HCT116 (cell line): ENCODE measurements around the gene DDT.

Experiments used
- CTCF ChIP-seq, 3 experiments: fragments of 200-600 bp in 1 of 3; sonication (generic) in 1 of 3; IDR thresholded peaks in 2 of 3; conservative IDR thresholded peaks in 1 of 3; 2 replicates each; pipeline ENCODE4 v1.5.1; 2012 to 2017; ENCODE audit warnings: low read depth in 2 of 3, low read length in 2 of 3, antibody characterized with exemption in 1 of 3, borderline replicate concordance in 1 of 3, control low read depth in 1 of 3, mild to moderate bottlenecking in 1 of 3, mixed read lengths in 1 of 3, mixed run types in 1 of 3, moderate library complexity in 1 of 3; ENCODE audit not compliant: insufficient read depth in 1 of 3
- ELF1 ChIP-seq: IDR thresholded peaks from 2 replicates; pipeline ENCODE4 v1.6.1; 2012; ENCODE audit warnings: low read depth, borderline replicate concordance
- EZH2 ChIP-seq: fragments of 200-600 bp; sonication (generic); IDR thresholded peaks from 2 replicates; pipeline ENCODE4 v1.6.1; 2017; ENCODE audit warnings: antibody characterized with exemption, mixed run types
- FOSL1 ChIP-seq: IDR thresholded peaks from 2 replicates; pipeline ENCODE4 v1.6.1; 2012; ENCODE audit warnings: low read depth
- JUND ChIP-seq: IDR thresholded peaks from 2 replicates; pipeline ENCODE4 v1.6.1; 2012
- MAX ChIP-seq: IDR thresholded peaks from 2 replicates; pipeline ENCODE4 v1.6.1; 2012
- POLR2A ChIP-seq: IDR thresholded peaks from 2 replicates; pipeline ENCODE4 v1.7.0; 2011; ENCODE audit warnings: borderline replicate concordance; ENCODE audit not compliant: insufficient read depth, insufficient read length; ENCODE audit errors: extremely low read depth
- POLR2AphosphoS5 ChIP-seq: IDR thresholded peaks from 2 replicates; pipeline ENCODE4 v1.6.1; 2011; ENCODE audit warnings: mild to moderate bottlenecking, low read depth, low read length, moderate library complexity
- RAD21 ChIP-seq: IDR thresholded peaks from 2 replicates; pipeline ENCODE4 v1.6.1; 2012; ENCODE audit warnings: low read depth, mild to moderate bottlenecking
- REST ChIP-seq: IDR thresholded peaks from 2 replicates; pipeline ENCODE4 v1.6.1; 2012; ENCODE audit warnings: low read depth
- SIN3A ChIP-seq: IDR thresholded peaks from 2 replicates; pipeline ENCODE4 v1.6.1; 2012; ENCODE audit warnings: low read depth
- TCF7L2 ChIP-seq: IDR thresholded peaks from 2 replicates; pipeline ENCODE4 v1.7.0; 2011; ENCODE audit warnings: borderline replicate concordance, inconsistent platforms; ENCODE audit not compliant: insufficient read depth, insufficient read length; ENCODE audit errors: extremely low read depth
- ZBTB33 ChIP-seq: IDR thresholded peaks from 2 replicates; pipeline ENCODE4 v1.6.1; 2011; ENCODE audit warnings: mild to moderate bottlenecking, low read length, moderate library complexity; ENCODE audit not compliant: insufficient replicate concordance; ENCODE audit errors: extremely low read depth
- ZNF274 ChIP-seq: fragments of 200-500 bp; sonication (Bioruptor generic); IDR thresholded peaks from 2 replicates; pipeline ENCODE4 v1.6.1; 2014; ENCODE audit warnings: mild to moderate bottlenecking, low read depth, low read length, inconsistent platforms

GRCh38 chr22:23925020-23925606, 49.1 kb downstream of the DDT start:
- TF ChIP-seq REST (no peak), ELF1 (no peak), FOSL1 (no peak), CTCF (IDR thresholded peaks at IDR 0.05 in 2 of 3, conservative IDR thresholded peaks at IDR 0.05 in 1 of 3; ENCODE audit: borderline replicate concordance in 1 of 3, insufficient read depth in 1 of 3, low read depth in 2 of 3, low read length in 2 of 3) (no peak), POLR2A (no peak), EZH2 (no peak), RAD21 (no peak), MAX (no peak), ZNF274 (no peak), POLR2AphosphoS5 (no peak), ZBTB33 (no peak), TCF7L2 (no peak), JUND (no peak), SIN3A (no peak)
